K562 (cell line): ENCODE results near the gene GALNT7. TPM values are rescaled to one million over a fixed set of nuclear protein-coding genes. Genes with fewer than 3 reads are reported as not detected.

Experiments
- CBX3 ChIP-seq, 2 experiments: IDR thresholded peaks; 1 replicate in 1 of 2; 2 replicates in 1 of 2; pipeline ENCODE4 v1.6.1; 2012; ENCODE audit warnings: inconsistent platforms in 2 of 2, low read length in 2 of 2, borderline replicate concordance in 1 of 2, control low read depth in 1 of 2
- CHCHD3 ChIP-seq: fragments of 250-450 bp; sonication (Bioruptor Pico); IDR thresholded peaks from 2 replicates; pipeline ENCODE4 v2.1.2; 2022; ENCODE audit warnings: mild to moderate bottlenecking
- CREB1 ChIP-seq, 2 experiments: sonication (generic) in 1 of 2; formaldehyde crosslinking in 1 of 2; IDR thresholded peaks; 2 replicates each; pipeline versions ENCODE4 v1.6.1 to v1.8.0; 2012 to 2022; ENCODE audit warnings: inconsistent platforms in 1 of 2, mild to moderate bottlenecking in 1 of 2, missing genetic modification reagents in 1 of 2, moderate library complexity in 1 of 2
- ERF ChIP-seq: fragments of 450-650 bp; formaldehyde crosslinking; IDR thresholded peaks from 2 replicates; pipeline ENCODE4 v1.4.0; 2020; ENCODE audit warnings: mild to moderate bottlenecking, mixed read lengths
- FOXM1 ChIP-seq, 2 experiments: fragments of 450-650 bp in 1 of 2; sonication (generic) in 1 of 2; formaldehyde crosslinking in 1 of 2; IDR thresholded peaks; 2 replicates each; pipeline versions ENCODE4 v1.6.1 to v1.9.0; 2017 to 2022; ENCODE audit warnings: low read depth in 2 of 2, mild to moderate bottlenecking in 2 of 2, missing genetic modification reagents in 1 of 2, moderate library complexity in 1 of 2
- GTF2E2 ChIP-seq: fragments of 200-800 bp; sonication (Bioruptor generic); IDR thresholded peaks from 2 replicates; pipeline ENCODE4 v1.6.1; 2016; ENCODE audit warnings: missing genetic modification characterization, missing compliant biosample characterization
- HLTF ChIP-seq: fragments of 450-650 bp; IDR thresholded peaks from 2 replicates; pipeline ENCODE4 v1.6.1; 2016
- PHB ChIP-seq: fragments of 250-450 bp; sonication (Bioruptor Pico); IDR thresholded peaks from 2 replicates; pipeline ENCODE4 v1.5.0; 2021
- PHF8 ChIP-seq: fragments of 200-600 bp; sonication (generic); IDR thresholded peaks from 2 replicates; pipeline ENCODE4 v1.6.1; 2012; ENCODE audit warnings: mixed run types, mild to moderate bottlenecking, inconsistent platforms, low read length, moderate library complexity, borderline replicate concordance
- RBM39 ChIP-seq: fragments of 200-400 bp; formaldehyde crosslinking; optimal IDR thresholded peaks from 2 replicates; pipeline ENCODE3; 2018; ENCODE audit warnings: low read depth, low read length
- SAP30 ChIP-seq: fragments of 200-600 bp; sonication (generic); IDR thresholded peaks from 2 replicates; pipeline ENCODE4 v1.6.1; 2012; ENCODE audit warnings: borderline replicate concordance, low read depth, mild to moderate bottlenecking, moderate library complexity, low read length, control low read depth, inconsistent platforms; ENCODE audit not compliant: insufficient read depth, poor library complexity, severe bottlenecking
- STAG1 ChIP-seq: sonication (generic); formaldehyde crosslinking; IDR thresholded peaks from 2 replicates; pipeline ENCODE4 v1.5.0; 2020; ENCODE audit warnings: missing genetic modification reagents, borderline replicate concordance
- TRIM24 ChIP-seq, 2 experiments: fragments of 450-650 bp; IDR thresholded peaks; 2 replicates each; pipeline ENCODE4 v1.6.1; 2016
- TRIM28 ChIP-seq: fragments of 450-650 bp; IDR thresholded peaks from 2 replicates; pipeline ENCODE4 v1.6.1; 2017
- ZNF408 ChIP-seq: fragments of 250-450 bp; sonication (Bioruptor Pico); IDR thresholded peaks from 2 replicates; pipeline ENCODE4 v1.4.0; 2020; ENCODE audit warnings: low read depth, mild to moderate bottlenecking, moderate library complexity
- ZNF699 ChIP-seq: fragments of 250-450 bp; sonication (Bioruptor Pico); IDR thresholded peaks from 2 replicates; pipeline ENCODE4 v1.8.0; 2021; ENCODE audit warnings: mild to moderate bottlenecking, moderate library complexity; ENCODE audit not compliant: insufficient replicate concordance
- ZNF717 ChIP-seq: fragments of 250-450 bp; sonication (Bioruptor Pico); IDR thresholded peaks from 2 replicates; pipeline ENCODE4 v1.5.0; 2021
- polyA plus RNA-seq, 8 experiments: library from polyadenylated mRNA; depleted of rRNA in 4 of 8; stranded (reverse) in 5 of 8; unstranded in 3 of 8; fragments of >200 nt; fragmentation: Nextera tagmentation in 2 of 8; fragmentation: Illumina TruSeq in 1 of 8; extraction: Ambion mirVana in 2 of 8; extraction: Trizol in 1 of 8; gene quantifications; 2 replicates each; pipeline versions ENCODE4 v1.2.1 to v1.2.3, GENCODE V29; 2011 to 2014; ENCODE audit warnings: inconsistent platforms in 1 of 8, missing spikeins in 1 of 8
- total RNA-seq, 7 experiments: library from RNA; depleted of rRNA in 6 of 7; stranded (reverse); fragments of >200 nt in 6 of 7; fragmentation: Illumina TruSeq in 2 of 7; extraction: Trizol in 2 of 7; gene quantifications; 2 replicates each; pipeline versions ENCODE4 v1.2.1 to v1.2.3, GENCODE V29; 2011 to 2021; ENCODE audit warnings: low replicate concordance in 1 of 7
- TF ChIP-seq, protein P1 (sequence below): fragments of 450-650 bp; formaldehyde crosslinking; IDR thresholded peaks from 2 replicates; pipeline ENCODE4 v1.4.0; 2020; ENCODE audit warnings: mild to moderate bottlenecking
- TF ChIP-seq, protein P2 (sequence below): fragments of 250-450 bp; sonication (Bioruptor Pico); IDR thresholded peaks from 2 replicates; pipeline ENCODE4 v1.4.0; 2020; ENCODE audit warnings: mild to moderate bottlenecking
- TF ChIP-seq, protein P3 (sequence below): sonication (generic); formaldehyde crosslinking; IDR thresholded peaks from 2 replicates; pipeline ENCODE4 v1.8.1; 2022; ENCODE audit warnings: missing genetic modification reagents
- TF ChIP-seq, protein P4 (sequence below): fragments of 250-450 bp; sonication (Bioruptor Pico); IDR thresholded peaks from 2 replicates; pipeline ENCODE4 v1.4.0; 2020

The GALNT7 gene
- total and polyA plus RNA-seq, 9 of the 15 experiments (the other 6 are each of a cell fraction or from before 2014, with no cell fraction given) = 16.7 to 38.7 (median 31.1) TPM

DNA sequence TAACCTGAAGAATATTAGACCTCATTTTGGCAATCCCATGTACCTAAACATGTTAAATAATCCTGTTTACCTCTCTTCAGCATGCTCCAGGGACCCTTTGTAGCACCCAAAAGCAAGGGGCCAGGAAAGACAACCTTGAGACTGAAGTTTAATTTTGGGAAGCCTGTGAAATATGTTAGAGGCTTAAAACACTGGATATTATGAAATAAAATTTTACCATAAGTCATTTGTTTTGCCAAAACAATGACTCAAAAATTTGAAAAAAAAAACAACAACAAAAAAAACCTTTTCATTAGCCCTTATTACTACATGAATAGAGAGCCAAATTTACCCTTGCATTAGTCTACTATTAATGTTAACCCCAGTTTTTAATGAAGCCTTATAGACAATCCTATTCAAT lies 115.9 kb downstream of the GALNT7 start (continued):
- TF ChIP-seq TRIM28 = peak; percentile 80
- TF ChIP-seq, protein P1, sequence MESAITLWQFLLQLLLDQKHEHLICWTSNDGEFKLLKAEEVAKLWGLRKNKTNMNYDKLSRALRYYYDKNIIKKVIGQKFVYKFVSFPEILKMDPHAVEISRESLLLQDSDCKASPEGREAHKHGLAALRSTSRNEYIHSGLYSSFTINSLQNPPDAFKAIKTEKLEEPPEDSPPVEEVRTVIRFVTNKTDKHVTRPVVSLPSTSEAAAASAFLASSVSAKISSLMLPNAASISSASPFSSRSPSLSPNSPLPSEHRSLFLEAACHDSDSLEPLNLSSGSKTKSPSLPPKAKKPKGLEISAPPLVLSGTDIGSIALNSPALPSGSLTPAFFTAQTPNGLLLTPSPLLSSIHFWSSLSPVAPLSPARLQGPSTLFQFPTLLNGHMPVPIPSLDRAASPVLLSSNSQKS (CRISPR knock-in tag) = no peak
- TF ChIP-seq TRIM24 (IDR thresholded peaks at IDR 0.05) = peak; percentile 28 to 57; a peak in 3 of 4 replicates
- no peak for TF ChIP-seq ZNF699 (CRISPR knock-in tag)
- TF ChIP-seq, protein P2, sequence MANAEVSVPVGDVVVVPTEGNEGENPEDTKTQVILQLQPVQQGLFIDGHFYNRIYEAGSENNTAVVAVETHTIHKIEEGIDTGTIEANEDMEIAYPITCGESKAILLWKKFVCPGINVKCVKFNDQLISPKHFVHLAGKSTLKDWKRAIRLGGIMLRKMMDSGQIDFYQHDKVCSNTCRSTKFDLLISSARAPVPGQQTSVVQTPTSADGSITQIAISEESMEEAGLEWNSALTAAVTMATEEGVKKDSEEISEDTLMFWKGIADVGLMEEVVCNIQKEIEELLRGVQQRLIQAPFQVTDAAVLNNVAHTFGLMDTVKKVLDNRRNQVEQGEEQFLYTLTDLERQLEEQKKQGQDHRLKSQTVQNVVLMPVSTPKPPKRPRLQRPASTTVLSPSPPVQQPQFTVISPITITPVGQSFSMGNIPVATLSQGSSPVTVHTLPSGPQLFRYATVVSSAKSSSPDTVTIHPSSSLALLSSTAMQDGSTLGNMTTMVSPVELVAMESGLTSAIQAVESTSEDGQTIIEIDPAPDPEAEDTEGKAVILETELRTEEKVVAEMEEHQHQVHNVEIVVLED (CRISPR knock-in tag) = no peak
- TF ChIP-seq PHF8 = no peak
- peak in 1 of 2 experiments; percentile 81; a peak in 2 of 3 replicates for TF ChIP-seq CBX3 (IDR thresholded peaks at IDR 0.05; ENCODE audit: borderline replicate concordance in 1 of 2, low read length in 2 of 2)
- TF ChIP-seq, protein P3, sequence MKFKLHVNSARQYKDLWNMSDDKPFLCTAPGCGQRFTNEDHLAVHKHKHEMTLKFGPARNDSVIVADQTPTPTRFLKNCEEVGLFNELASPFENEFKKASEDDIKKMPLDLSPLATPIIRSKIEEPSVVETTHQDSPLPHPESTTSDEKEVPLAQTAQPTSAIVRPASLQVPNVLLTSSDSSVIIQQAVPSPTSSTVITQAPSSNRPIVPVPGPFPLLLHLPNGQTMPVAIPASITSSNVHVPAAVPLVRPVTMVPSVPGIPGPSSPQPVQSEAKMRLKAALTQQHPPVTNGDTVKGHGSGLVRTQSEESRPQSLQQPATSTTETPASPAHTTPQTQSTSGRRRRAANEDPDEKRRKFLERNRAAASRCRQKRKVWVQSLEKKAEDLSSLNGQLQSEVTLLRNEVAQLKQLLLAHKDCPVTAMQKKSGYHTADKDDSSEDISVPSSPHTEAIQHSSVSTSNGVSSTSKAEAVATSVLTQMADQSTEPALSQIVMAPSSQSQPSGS (CRISPR knock-in tag) = no peak
- TF ChIP-seq SAP30 = no peak
- TF ChIP-seq ZNF408 = no peak
- no peak for TF ChIP-seq FOXM1 (IDR thresholded peaks at IDR 0.05; ENCODE audit: low read depth)
- TF ChIP-seq FOXM1 (CRISPR knock-in tag; IDR thresholded peaks at IDR 0.05; ENCODE audit: low read depth) = no peak
- TF ChIP-seq CREB1 (IDR thresholded peaks at IDR 0.05) = no peak
- no peak for TF ChIP-seq CREB1 (CRISPR knock-in tag; IDR thresholded peaks at IDR 0.05)
- TF ChIP-seq PHB = no peak
- TF ChIP-seq GTF2E2 = no peak
- TF ChIP-seq ZNF717 = no peak
- TF ChIP-seq STAG1 (CRISPR knock-in tag) = no peak
- TF ChIP-seq ERF (CRISPR knock-in tag) = no peak
- TF ChIP-seq, protein P4, sequence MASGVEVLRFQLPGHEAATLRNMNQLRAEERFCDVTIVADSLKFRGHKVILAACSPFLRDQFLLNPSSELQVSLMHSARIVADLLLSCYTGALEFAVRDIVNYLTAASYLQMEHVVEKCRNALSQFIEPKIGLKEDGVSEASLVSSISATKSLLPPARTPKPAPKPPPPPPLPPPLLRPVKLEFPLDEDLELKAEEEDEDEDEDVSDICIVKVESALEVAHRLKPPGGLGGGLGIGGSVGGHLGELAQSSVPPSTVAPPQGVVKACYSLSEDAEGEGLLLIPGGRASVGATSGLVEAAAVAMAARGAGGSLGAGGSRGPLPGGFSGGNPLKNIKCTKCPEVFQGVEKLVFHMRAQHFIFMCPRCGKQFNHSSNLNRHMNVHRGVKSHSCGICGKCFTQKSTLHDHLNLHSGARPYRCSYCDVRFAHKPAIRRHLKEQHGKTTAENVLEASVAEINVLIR (CRISPR knock-in tag) = no peak
- TF ChIP-seq CHCHD3 = no peak
- TF ChIP-seq RBM39 = no peak
- 0 out of 2 replicates have a peak, but pooled peaks have one; percentile 67 for TF ChIP-seq HLTF
- TF ChIP-seq, all 486 proteins: peak for 4
